ENCODE results near the gene PACSIN3. TPM values are rescaled to one million over a fixed set of nuclear protein-coding genes. Genes with fewer than 3 reads are reported as not detected.

Gene PACSIN3
- total and polyA plus RNA-seq, 2 of the 13 experiments (the other 11 are each of a cell fraction or from before 2014, with no cell fraction given) = 47.9 to 93.3 TPM

DNA sequence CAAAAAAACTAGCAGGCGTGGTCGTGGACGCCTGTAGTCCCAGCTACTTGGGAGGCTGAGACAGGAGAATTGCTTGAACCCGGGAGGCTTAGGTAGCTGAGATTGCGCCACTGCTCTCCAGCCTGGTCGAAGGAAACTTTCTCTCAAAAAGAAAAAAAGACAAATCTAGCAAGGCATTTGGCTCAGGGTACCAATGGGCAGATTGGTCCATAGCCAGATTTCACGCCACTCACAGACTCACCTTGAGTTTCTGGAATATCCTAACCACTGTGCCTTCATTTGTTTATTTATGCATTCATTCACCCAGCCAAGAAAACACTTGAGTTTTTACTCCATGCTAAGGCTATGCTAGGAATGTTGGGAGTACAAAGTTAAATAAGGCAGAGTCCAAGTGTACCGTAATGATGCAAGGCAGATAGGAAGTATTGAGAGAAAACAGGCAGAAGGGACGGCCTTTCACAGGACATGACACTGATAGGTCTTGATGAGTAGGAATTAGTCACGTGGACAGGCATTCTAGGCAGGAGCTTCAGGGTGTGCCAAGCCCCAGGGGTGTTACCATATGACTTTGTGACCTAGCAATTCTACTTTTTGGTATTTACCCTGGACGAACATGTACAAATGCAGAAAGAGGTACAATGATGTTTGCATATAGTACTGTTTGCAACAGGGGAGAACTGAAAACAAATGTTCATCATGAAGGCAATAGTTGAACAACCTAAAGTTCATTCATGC, 3.0 kb upstream of the PACSIN3 start (continued):
- no peak for TF ChIP-seq THAP7 (CRISPR knock-in tag; IDR thresholded peaks at IDR 0.05)
- TF ChIP-seq, protein P1, sequence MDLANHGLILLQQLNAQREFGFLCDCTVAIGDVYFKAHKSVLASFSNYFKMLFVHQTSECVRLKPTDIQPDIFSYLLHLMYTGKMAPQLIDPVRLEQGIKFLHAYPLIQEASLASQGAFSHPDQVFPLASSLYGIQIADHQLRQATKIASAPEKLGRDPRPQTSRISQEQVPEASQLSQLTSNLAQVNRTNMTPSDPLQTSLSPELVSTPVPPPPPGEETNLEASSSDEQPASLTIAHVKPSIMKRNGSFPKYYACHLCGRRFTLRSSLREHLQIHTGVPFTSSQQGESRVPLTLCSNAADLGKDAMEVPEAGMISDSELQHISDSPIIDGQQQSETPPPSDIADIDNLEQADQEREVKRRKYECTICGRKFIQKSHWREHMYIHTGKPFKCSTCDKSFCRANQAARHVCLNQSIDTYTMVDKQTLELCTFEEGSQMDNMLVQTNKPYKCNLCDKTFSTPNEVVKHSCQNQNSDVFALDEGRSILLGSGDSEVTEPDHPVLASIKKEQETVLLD (CRISPR knock-in tag; IDR thresholded peaks at IDR 0.05; ENCODE audit: low read depth) = no peak
- peak; percentile 88 for TF ChIP-seq TGIF2 (CRISPR knock-in tag; IDR thresholded peaks at IDR 0.05)
- TF ChIP-seq MYPOP (CRISPR knock-in tag; IDR thresholded peaks at IDR 0.05) = peak; percentile 58; the same call in 1 of the 2 replicates
- TF ChIP-seq IRF9 (CRISPR knock-in tag; IDR thresholded peaks at IDR 0.05; ENCODE audit: borderline replicate concordance) = peak; percentile 49; the same call in 1 of the 2 replicates
- TF ChIP-seq, protein P2, sequence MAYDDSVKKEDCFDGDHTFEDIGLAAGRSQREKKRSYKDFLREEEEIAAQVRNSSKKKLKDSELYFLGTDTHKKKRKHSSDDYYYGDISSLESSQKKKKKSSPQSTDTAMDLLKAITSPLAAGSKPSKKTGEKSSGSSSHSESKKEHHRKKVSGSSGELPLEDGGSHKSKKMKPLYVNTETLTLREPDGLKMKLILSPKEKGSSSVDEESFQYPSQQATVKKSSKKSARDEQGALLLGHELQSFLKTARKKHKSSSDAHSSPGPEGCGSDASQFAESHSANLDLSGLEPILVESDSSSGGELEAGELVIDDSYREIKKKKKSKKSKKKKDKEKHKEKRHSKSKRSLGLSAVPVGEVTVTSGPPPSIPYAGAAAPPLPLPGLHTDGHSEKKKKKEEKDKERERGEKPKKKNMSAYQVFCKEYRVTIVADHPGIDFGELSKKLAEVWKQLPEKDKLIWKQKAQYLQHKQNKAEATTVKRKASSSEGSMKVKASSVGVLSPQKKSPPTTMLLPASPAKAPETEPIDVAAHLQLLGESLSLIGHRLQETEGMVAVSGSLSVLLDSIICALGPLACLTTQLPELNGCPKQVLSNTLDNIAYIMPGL (CRISPR knock-in tag; IDR thresholded peaks at IDR 0.05; ENCODE audit: borderline replicate concordance in 1 of 2, low read depth in 1 of 2) = peak; percentile 24 to 34; a peak in 1 of 4 replicates
- no peak for TF ChIP-seq SMAD9 (CRISPR knock-in tag; IDR thresholded peaks at IDR 0.05)
- no peak for TF ChIP-seq ZUFSP (CRISPR knock-in tag; IDR thresholded peaks at IDR 0.05; ENCODE audit: borderline replicate concordance)
- TF ChIP-seq ZSCAN30 (CRISPR knock-in tag; IDR thresholded peaks at IDR 0.05) = no peak
- TF ChIP-seq, protein P3, sequence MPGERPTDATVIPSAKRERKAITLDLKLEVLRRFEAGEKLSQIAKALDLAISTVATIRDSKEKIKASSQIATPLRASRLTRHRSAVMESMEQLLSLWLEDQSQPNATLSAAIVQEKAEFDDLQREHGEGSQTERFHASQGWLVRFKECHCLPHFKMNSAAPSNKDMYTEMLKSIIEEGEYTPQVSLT (CRISPR knock-in tag; IDR thresholded peaks at IDR 0.05; ENCODE audit: borderline replicate concordance, low read depth) = no peak
- peak; percentile 27; the same call in 1 of the 2 replicates for TF ChIP-seq ZSCAN25 (CRISPR knock-in tag; IDR thresholded peaks at IDR 0.05)
- TF ChIP-seq SUZ12 (IDR thresholded peaks at IDR 0.05; ENCODE audit: low read depth, low read length) = no peak
- no peak for TF ChIP-seq HNRNPLL (IDR thresholded peaks at IDR 0.05; ENCODE audit: low read depth, low read length, poor library complexity, severe bottlenecking)
- peak; percentile 75 for TF ChIP-seq PHF5A (CRISPR knock-in tag; IDR thresholded peaks at IDR 0.05; ENCODE audit: low read depth, unreplicated experiment)
- TF ChIP-seq ZKSCAN8 (CRISPR knock-in tag; IDR thresholded peaks at IDR 0.05; ENCODE audit: borderline replicate concordance) = peak; percentile 90
- peak; percentile 80; the same call in 1 of the 2 replicates for TF ChIP-seq KDM4B (CRISPR knock-in tag; IDR thresholded peaks at IDR 0.05)
- no peak for TF ChIP-seq ZFP36L2 (CRISPR knock-in tag; IDR thresholded peaks at IDR 0.05)
